Panc1 (cell line): ENCODE data around the gene WDR74. TPM values are rescaled to one million over a fixed set of nuclear protein-coding genes. Genes with fewer than 3 reads are reported as not detected.

Experiments used
- ATAC-seq: fragments of 200-7000 bp; cut with Tn5 transposase; 2 replicates; pipeline ENCODE4 v1.9.1; 2020; ENCODE audit warnings: mild to moderate bottlenecking, moderate library complexity
- BruUV-seq: library from RNA; stranded (reverse); fragments of 400-500 nt; replicated peaks from 2 replicates; lab custom pipeline; 2021; lab: Mats Ljungman, UMichigan
- CTCF ChIA-PET: fragments of 300-600 bp; sonication (Branson Sonifier 250); formaldehyde crosslinking; loops from one replicate; lab custom pipeline; 2022; ENCODE audit warnings: antibody characterized with exemption; lab: Charles Lee
- POLR2A ChIA-PET: fragments of 300-600 bp; sonication (Branson Sonifier 250); formaldehyde crosslinking; loops from one replicate; lab custom pipeline; 2022; ENCODE audit warnings: antibody characterized with exemption; lab: Charles Lee
- DNase-seq: peaks from one replicate; pipeline ENCODE4 v3.0.0-alpha.2; 2010; ENCODE audit warnings: low read depth, low spot score
- H3K27ac ChIP-seq: 2 replicates; pipeline ENCODE4 v1.5.1; 2011; ENCODE audit warnings: mild to moderate bottlenecking, low read length, inconsistent platforms
- H3K27me3 ChIP-seq: fragments of 200-500 bp; sonication (Bioruptor generic); 2 replicates; pipeline ENCODE4 v1.6.0; 2014; ENCODE audit warnings: low read length, inconsistent platforms; ENCODE audit not compliant: control insufficient read depth, insufficient read depth
- H3K36me3 ChIP-seq: fragments of 200-500 bp; sonication (Bioruptor generic); 2 replicates; pipeline ENCODE4 v1.5.1; 2014; ENCODE audit warnings: inconsistent platforms, mild to moderate bottlenecking, low read length, moderate library complexity; ENCODE audit not compliant: control insufficient read depth, insufficient read depth
- H3K4me1 ChIP-seq: 2 replicates; pipeline ENCODE4 v1.5.1; 2011; ENCODE audit warnings: inconsistent platforms, mild to moderate bottlenecking, low read length, moderate library complexity; ENCODE audit not compliant: control insufficient read depth, insufficient read depth
- H3K4me3 ChIP-seq, 2 experiments: 2 replicates each; pipeline ENCODE4 v1.5.1; 2011 to 2012; ENCODE audit warnings: low read depth in 2 of 2, low read length in 2 of 2, mild to moderate bottlenecking in 2 of 2, inconsistent platforms in 1 of 2, moderate library complexity in 1 of 2
- H3K9me3 ChIP-seq: fragments of 200-500 bp; sonication (Bioruptor generic); 2 replicates; pipeline ENCODE4 v1.5.1; 2014; ENCODE audit warnings: low read depth, mild to moderate bottlenecking, inconsistent platforms, low read length, moderate library complexity; ENCODE audit not compliant: control insufficient read depth, insufficient read depth
- CTCF ChIP-seq: fragments of 450-650 bp; IDR thresholded peaks from 2 replicates; pipeline ENCODE4 v1.5.1; 2017; ENCODE audit warnings: mild to moderate bottlenecking
- POLR2AphosphoS5 ChIP-seq: IDR thresholded peaks from 2 replicates; pipeline ENCODE4 v1.6.1; 2012; ENCODE audit warnings: mild to moderate bottlenecking, low read depth, low read length, moderate library complexity
- REST ChIP-seq, 2 experiments: IDR thresholded peaks; 2 replicates each; pipeline ENCODE4 v1.6.1; 2011 to 2012; ENCODE audit warnings: low read depth in 2 of 2, control low read depth in 1 of 2, low read length in 1 of 2, mild to moderate bottlenecking in 1 of 2, moderate library complexity in 1 of 2; ENCODE audit not compliant: insufficient read depth in 1 of 2
- SIN3A ChIP-seq: IDR thresholded peaks from 2 replicates; pipeline ENCODE4 v1.6.1; 2012; ENCODE audit warnings: low read depth, mild to moderate bottlenecking, low read length, moderate library complexity, borderline replicate concordance; ENCODE audit not compliant: insufficient read depth
- TCF7L2 ChIP-seq: IDR thresholded peaks from 2 replicates; pipeline ENCODE4 v1.6.1; 2011; ENCODE audit warnings: mild to moderate bottlenecking, low read depth, low read length, inconsistent platforms
- in situ Hi-C: cut with HindIII; loops from 2 replicates; pipeline ENCODE4 v1.10.0; 2016; ENCODE audit warnings: low sequenced_read_pairs, low pct_unique_long_range_greater_than_20kb
- intact Hi-C: fragments of 100-400 bp; cut with micrococcal nuclease; formaldehyde crosslinking; loops from one replicate; pipeline ENCODE4 v1.10.0; 2022; ENCODE audit not compliant: unreplicated experiment
- total RNA-seq: library from RNA; stranded (reverse); gene quantifications from one replicate; pipeline ENCODE4 v1.2.1, GENCODE V29; 2021; ENCODE audit not compliant: unreplicated experiment

WDR74 gene
- total RNA-seq, 1 experiment from 2014 or later, result 62.9 TPM

DNA sequence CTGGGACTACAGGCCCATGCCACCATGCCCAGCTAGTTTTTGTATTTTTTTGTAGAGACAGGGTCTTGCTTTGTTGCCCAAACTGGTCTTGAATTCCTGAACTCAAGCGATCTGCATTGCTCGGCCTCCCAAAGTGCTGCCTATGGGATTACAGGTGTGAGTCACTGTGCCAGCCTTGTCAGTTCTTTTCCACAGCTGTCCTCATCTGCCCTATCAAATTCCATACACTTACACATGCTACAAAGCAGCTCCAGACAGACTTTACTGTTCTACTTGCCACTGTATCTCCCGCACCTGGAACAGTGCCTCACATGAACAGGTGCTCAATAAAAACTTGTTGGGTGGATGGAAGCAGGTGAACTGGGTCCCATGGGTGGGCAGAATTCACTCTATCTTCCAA lies 15.7 kb downstream of the WDR74 start:
- CTCF ChIA-PET, result interaction anchor here (0.6 kb wide), 1 partner anchor 33 kb away, joined by 3 read pairs; no protein-coding TSS in a partner anchor
- in situ Hi-C loops, result no loop called here
- intact Hi-C loops, result no loop called here
- no peak for ATAC-seq
- Histone ChIP-seq H3K27me3 (no peaks in the 10 kb centered on the region), H3K36me3 (peaks cover 16% of the 10 kb centered on the region), H3K9me3 (no peaks in the 10 kb centered on the region), H3K27ac (no peak overlapping the region), H3K4me1 (no peaks in the 10 kb centered on the region), H3K4me3 (no peak overlapping the region)
- POLR2A ChIA-PET, result no interaction called here
- DNase-seq, result no peak
- TF ChIP-seq CTCF (no peak), POLR2AphosphoS5 (no peak), SIN3A (no peak), REST (IDR thresholded peaks at IDR 0.05; ENCODE audit: insufficient read depth in 1 of 2, low read depth in 2 of 2, low read length in 1 of 2) (no peak), TCF7L2 (no peak)
- BruUV-seq, result no TSS peak

DNA sequence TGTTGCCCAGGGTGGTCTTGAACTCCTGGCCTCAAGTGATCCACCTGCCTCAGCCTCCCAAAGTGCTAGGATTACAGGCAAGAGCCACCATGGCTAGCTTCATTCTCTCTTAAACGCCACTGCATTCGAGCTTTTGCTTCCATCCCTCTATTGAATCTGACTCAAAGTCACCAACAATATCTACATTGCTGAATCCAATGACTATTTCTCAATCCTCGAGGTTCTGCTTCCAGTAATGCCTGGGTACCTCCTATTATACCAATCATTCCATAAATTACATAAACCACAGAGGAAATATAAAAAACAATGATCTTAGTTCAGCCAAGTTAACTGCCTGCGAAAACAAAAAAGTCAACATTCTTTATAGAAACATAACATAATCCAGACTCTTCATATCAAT lies 22.3 kb downstream of the WDR74 start:
- no peak overlapping the region for H3K27ac ChIP-seq
- DNase-seq, result no peak
- H3K4me1 ChIP-seq, result no peaks in the 10 kb centered on the region
- POLR2A ChIA-PET, result interaction anchor here (0.7 kb wide), 1 partner anchor 15 kb away, joined by 11 read pairs; the partner anchor contains the start of gene TEX54
- no peaks in the 10 kb centered on the region for H3K27me3 ChIP-seq
- ATAC-seq, result no peak
- in situ Hi-C loops (no loop called here), intact Hi-C loops (no loop called here)
- no peaks in the 10 kb centered on the region for H3K9me3 ChIP-seq
- H3K4me3 ChIP-seq, result no peak overlapping the region
- TF ChIP-seq POLR2AphosphoS5 (no peak), CTCF (no peak), REST (IDR thresholded peaks at IDR 0.05; ENCODE audit: insufficient read depth in 1 of 2, low read depth in 2 of 2, low read length in 1 of 2) (no peak), SIN3A (no peak), TCF7L2 (no peak)
- H3K36me3 ChIP-seq, result no peaks in the 10 kb centered on the region
- CTCF ChIA-PET, result no interaction called here
- BruUV-seq, result TSS peak; percentile 31
